ENCODE data around the gene PTGR3. TPM values are rescaled to one million over a fixed set of nuclear protein-coding genes. Genes with fewer than 3 reads are reported as not detected.
A peak's percentile ranks its signal among the peaks of the same experiment; 100 is the strongest.

PTGR3 gene
- total RNA-seq, 1 donor: 12.1 TPM

GRCh38 chr18:75227535-75228296, 18.8 kb upstream of the PTGR3 start:
- TF ChIP-seq CTCF (IDR thresholded peaks at IDR 0.05; ENCODE audit: insufficient read depth, low read depth, low read length): no peak
- peak overlapping the region; percentile 4 for H3K4me3 ChIP-seq (ENCODE audit: low read depth, low read length)
- peak; percentile 49 for DNase-seq (ENCODE audit: low read depth)

GRCh38 chr18:75226956-75227316, 18.0 kb upstream of the PTGR3 start:
- H3K4me3 ChIP-seq (ENCODE audit: low read depth, low read length): peak overlapping the region; percentile 38
- DNase-seq (ENCODE audit: low read depth): no peak
- TF ChIP-seq CTCF (IDR thresholded peaks at IDR 0.05; ENCODE audit: insufficient read depth, low read depth, low read length): no peak

GRCh38 chr18:75226286-75226955, 17.5 kb upstream of the PTGR3 start:
- H3K4me3 ChIP-seq (ENCODE audit: low read depth, low read length): peak overlapping the region; percentile 38
- TF ChIP-seq CTCF (IDR thresholded peaks at IDR 0.05; ENCODE audit: insufficient read depth, low read depth, low read length): no peak
- DNase-seq (ENCODE audit: low read depth): peak; percentile 38

GRCh38 chr18:75223687-75224347, 14.9 kb upstream of the PTGR3 start:
- no peak overlapping the region for H3K4me3 ChIP-seq (ENCODE audit: low read depth, low read length)
- no peak for DNase-seq (ENCODE audit: low read depth)
- TF ChIP-seq CTCF (IDR thresholded peaks at IDR 0.05; ENCODE audit: insufficient read depth, low read depth, low read length): no peak

GRCh38 chr18:75222407-75222806, 13.5 kb upstream of the PTGR3 start:
- no peak overlapping the region for H3K4me3 ChIP-seq (ENCODE audit: low read depth, low read length)
- TF ChIP-seq CTCF (IDR thresholded peaks at IDR 0.05; ENCODE audit: insufficient read depth, low read depth, low read length): no peak
- DNase-seq (ENCODE audit: low read depth): no peak

GRCh38 chr18:75221897-75222296, 13.0 kb upstream of the PTGR3 start:
- DNase-seq (ENCODE audit: low read depth): no peak
- no peak for TF ChIP-seq CTCF (IDR thresholded peaks at IDR 0.05; ENCODE audit: insufficient read depth, low read depth, low read length)
- no peak overlapping the region for H3K4me3 ChIP-seq (ENCODE audit: low read depth, low read length)
